HG02678 (cell line): ENCODE data around the gene SLC22A31.

ENCODE experiments used
- ATAC-seq: cut with Tn5 transposase; IDR thresholded peaks from one replicate; pipeline ENCODE4 v1.9.1; 2021; ENCODE audit warnings: mild to moderate bottlenecking, moderate library complexity; ENCODE audit not compliant: unreplicated experiment

SLC22A31 gene

GRCh38 chr16:89217138-89217387 lies 16.7 kb upstream of the SLC22A31 start:
- ATAC-seq: no peak

GRCh38 chr16:89216315-89217137 lies 16.2 kb upstream of the SLC22A31 start:
- no peak for ATAC-seq

GRCh38 chr16:89210904-89211515 lies 10.7 kb upstream of the SLC22A31 start:
- no peak for ATAC-seq

GRCh38 chr16:89210165-89210903 lies 10.0 kb upstream of the SLC22A31 start:
- no peak for ATAC-seq

- ATAC-seq: no peak
Observed at GRCh38 chr16:89209522-89210044, 9.2 kb upstream of the SLC22A31 start.

GRCh38 chr16:89207993-89208392 lies 7.7 kb upstream of the SLC22A31 start:
- ATAC-seq: no peak

- ATAC-seq: no peak
Observed at GRCh38 chr16:89202422-89203215, 2.3 kb upstream of the SLC22A31 start.

GRCh38 chr16:89201439-89202377 lies 1.4 kb upstream of the SLC22A31 start:
- ATAC-seq: no peak

GRCh38 chr16:89200850-89201411 lies 594 bp upstream of the SLC22A31 start:
- no peak for ATAC-seq

- no peak for ATAC-seq
Observed at GRCh38 chr16:89199241-89200123, 855 bp downstream of the SLC22A31 start.

GRCh38 chr16:89198417-89199240 lies 1.7 kb downstream of the SLC22A31 start:
- ATAC-seq: no peak

- ATAC-seq: no peak
Observed at GRCh38 chr16:89197633-89198416, 2.5 kb downstream of the SLC22A31 start.

- ATAC-seq: no peak
Observed at GRCh38 chr16:89197033-89197632, 3.2 kb downstream of the SLC22A31 start.

- ATAC-seq: no peak
Observed at GRCh38 chr16:89195521-89196171, 4.7 kb downstream of the SLC22A31 start.

- ATAC-seq: no peak
Observed at GRCh38 chr16:89194340-89195311, 5.7 kb downstream of the SLC22A31 start.
